H9 (cell line): ENCODE results near the gene MAP2K7. TPM values are rescaled to one million over a fixed set of nuclear protein-coding genes. Genes with fewer than 3 reads are reported as not detected.

Experiments
- DNase-seq: peaks from one replicate; pipeline ENCODE4 v3.0.0-alpha.2; 2017
- H2AFZ ChIP-seq: one replicate; pipeline ENCODE4 v1.6.1; 2013; ENCODE audit warnings: mild to moderate bottlenecking, low read length, control low read depth, moderate library complexity
- H2AK5ac ChIP-seq: 2 replicates; pipeline ENCODE4 v1.6.1; 2013; ENCODE audit warnings: low read length, control low read depth, mixed read lengths; ENCODE audit not compliant: insufficient read length
- H2BK120ac ChIP-seq: one replicate; pipeline ENCODE4 v1.6.1; 2013; ENCODE audit warnings: low read depth, mild to moderate bottlenecking, low read length, control low read depth, inconsistent platforms; ENCODE audit not compliant: poor library complexity, severe bottlenecking
- H2BK12ac ChIP-seq: 2 replicates; pipeline ENCODE4 v1.6.1; 2013; ENCODE audit warnings: low read length, control low read depth, mixed read lengths, low read depth; ENCODE audit not compliant: insufficient read length
- H2BK15ac ChIP-seq: 2 replicates; pipeline ENCODE4 v1.6.1; 2013; ENCODE audit warnings: low read depth, low read length, control low read depth
- H2BK20ac ChIP-seq: one replicate; pipeline ENCODE4 v1.6.1; 2013; ENCODE audit warnings: low read depth, mild to moderate bottlenecking, low read length, control low read depth, inconsistent platforms; ENCODE audit not compliant: poor library complexity, severe bottlenecking
- H2BK5ac ChIP-seq: 2 replicates; pipeline ENCODE4 v1.6.1; 2013; ENCODE audit warnings: low read length, control low read depth, mixed read lengths; ENCODE audit not compliant: insufficient read length
- H3K14ac ChIP-seq: 2 replicates; pipeline ENCODE4 v1.6.1; 2013; ENCODE audit warnings: low read length, control low read depth; ENCODE audit not compliant: insufficient read depth
- H3K18ac ChIP-seq: 2 replicates; pipeline ENCODE4 v1.6.1; 2013; ENCODE audit warnings: low read depth, mild to moderate bottlenecking, mixed read lengths, low read length, control low read depth; ENCODE audit not compliant: insufficient read length
- H3K23ac ChIP-seq: 2 replicates; pipeline ENCODE4 v1.6.1; 2013; ENCODE audit warnings: low read length, control low read depth, mixed read lengths, low read depth; ENCODE audit not compliant: insufficient read length
- H3K23me2 ChIP-seq: 2 replicates; pipeline ENCODE4 v1.6.1; 2013; ENCODE audit warnings: low read depth, mild to moderate bottlenecking, mixed read lengths, low read length, control low read depth; ENCODE audit not compliant: insufficient read length, poor library complexity, severe bottlenecking
- H3K27ac ChIP-seq: 2 replicates; pipeline ENCODE4 v1.5.1; 2013; ENCODE audit warnings: low read length, control low read depth, mixed read lengths, low read depth; ENCODE audit not compliant: insufficient read length
- H3K27me3 ChIP-seq: 2 replicates; pipeline ENCODE4 v1.6.1; 2013; ENCODE audit warnings: low read length, control low read depth, inconsistent platforms; ENCODE audit not compliant: insufficient read depth
- H3K4ac ChIP-seq: 2 replicates; pipeline ENCODE4 v1.6.1; 2013; ENCODE audit warnings: low read depth, mild to moderate bottlenecking, control low read depth, inconsistent platforms, low read length, moderate library complexity
- H3K4me1 ChIP-seq: 2 replicates; pipeline ENCODE4 v1.6.1; 2013; ENCODE audit warnings: low read length, control low read depth, inconsistent platforms; ENCODE audit not compliant: insufficient read depth
- H3K4me2 ChIP-seq: 2 replicates; pipeline ENCODE4 v1.6.1; 2013; ENCODE audit warnings: low read length, control low read depth, mixed read lengths; ENCODE audit not compliant: insufficient read length, insufficient read depth
- H3K56ac ChIP-seq: 2 replicates; pipeline ENCODE4 v1.6.1; 2013; ENCODE audit warnings: low read depth, mild to moderate bottlenecking, mixed read lengths, low read length, control low read depth; ENCODE audit not compliant: insufficient read length
- H3K79me1 ChIP-seq: 2 replicates; pipeline ENCODE4 v1.6.1; 2013; ENCODE audit warnings: low read depth, mild to moderate bottlenecking, moderate library complexity, low read length, control low read depth, inconsistent platforms; ENCODE audit not compliant: insufficient read depth, poor library complexity, severe bottlenecking
- H3K79me2 ChIP-seq: 2 replicates; pipeline ENCODE4 v1.6.1; 2013; ENCODE audit warnings: low read length, control low read depth, inconsistent platforms; ENCODE audit not compliant: insufficient read depth
- H3K9ac ChIP-seq: 2 replicates; pipeline ENCODE4 v1.6.1; 2013; ENCODE audit warnings: low read length, control low read depth, mixed read lengths; ENCODE audit not compliant: insufficient read length; ENCODE audit errors: extremely low read depth
- H3K9me3 ChIP-seq: one replicate; pipeline ENCODE4 v1.6.1; 2013; ENCODE audit warnings: low read depth, low read length, inconsistent platforms; ENCODE audit not compliant: control insufficient read depth
- H3T11ph ChIP-seq: one replicate; pipeline ENCODE4 v1.6.1; 2013; ENCODE audit warnings: mild to moderate bottlenecking, low read length, control low read depth, inconsistent platforms
- H4K20me1 ChIP-seq: one replicate; pipeline ENCODE4 v1.6.1; 2013; ENCODE audit not compliant: control insufficient read depth, insufficient read length, insufficient read depth
- H4K5ac ChIP-seq: 2 replicates; pipeline ENCODE4 v1.6.1; 2013; ENCODE audit warnings: low read depth, mild to moderate bottlenecking, mixed read lengths, low read length, control low read depth; ENCODE audit not compliant: insufficient read length
- H4K8ac ChIP-seq: replicated peaks from 2 replicates; pipeline ENCODE4 v1.6.1; 2013; ENCODE audit warnings: low read length, control low read depth, mixed read lengths, low read depth; ENCODE audit not compliant: insufficient read length
- H4K91ac ChIP-seq: 2 replicates; pipeline ENCODE4 v1.6.1; 2013; ENCODE audit warnings: low read depth, mild to moderate bottlenecking, moderate library complexity, mixed read lengths, low read length, control low read depth; ENCODE audit not compliant: insufficient read length
- H3K27ac Mint-ChIP-seq, 3 experiments: 2 replicates in 2 of 3; 3 replicates in 1 of 3; pipeline ENCODE4 v1.8.0; 2020 to 2021; ENCODE audit warnings: mixed read lengths in 3 of 3, mild to moderate bottlenecking in 1 of 3, moderate library complexity in 1 of 3
- H3K27me3 Mint-ChIP-seq: 2 replicates; pipeline ENCODE4 v1.8.0; 2021; ENCODE audit warnings: low read depth, mild to moderate bottlenecking, moderate library complexity, mixed read lengths
- H3K36me3 Mint-ChIP-seq, 3 experiments: 2 replicates in 2 of 3; 3 replicates in 1 of 3; pipeline ENCODE4 v1.8.0; 2020 to 2021; ENCODE audit warnings: low read depth in 3 of 3, mixed read lengths in 3 of 3; ENCODE audit not compliant: insufficient read depth in 1 of 3
- H3K4me1 Mint-ChIP-seq, 2 experiments: 2 replicates each; pipeline ENCODE4 v1.8.0; 2020; ENCODE audit warnings: mixed read lengths in 2 of 2
- H3K4me3 Mint-ChIP-seq, 2 experiments: 2 replicates in 1 of 2; 3 replicates in 1 of 2; pipeline ENCODE4 v1.8.0; 2020 to 2021; ENCODE audit warnings: mild to moderate bottlenecking in 2 of 2, mixed read lengths in 2 of 2, moderate library complexity in 1 of 2
- H3K9me3 Mint-ChIP-seq, 2 experiments: 2 replicates in 1 of 2; 3 replicates in 1 of 2; pipeline ENCODE4 v1.8.0; 2020; ENCODE audit warnings: mild to moderate bottlenecking in 2 of 2, mixed read lengths in 2 of 2, moderate library complexity in 1 of 2
- WGBS: extraction: QIAGEN DNeasy Blood & Tissue Kit; methylation state at CpG from one replicate; pipeline ENCODE4 v1.1.7; 2013; ENCODE audit warnings: missing lambda C conversion rate, low lambda C conversion rate, mixed read lengths; ENCODE audit not compliant: insufficient read length; ENCODE audit errors: extremely low coverage; 5-methylcytosine and 5-hydroxymethylcytosine counted together
- total RNA-seq: library from RNA; stranded (reverse); gene quantifications from 2 replicates; pipeline ENCODE4 v1.2.1, GENCODE V29; 2021
- TF ChIP-seq, protein P1 (sequence below): fragments of 200-600 bp; sonication (generic); conservative IDR thresholded peaks from 3 replicates; pipeline ENCODE4 v1.8.0; 2021; ENCODE audit warnings: antibody characterized with exemption, mild to moderate bottlenecking

MAP2K7 gene
- total RNA-seq, 1 experiment from 2014 or later = 48.1 TPM

DNA sequence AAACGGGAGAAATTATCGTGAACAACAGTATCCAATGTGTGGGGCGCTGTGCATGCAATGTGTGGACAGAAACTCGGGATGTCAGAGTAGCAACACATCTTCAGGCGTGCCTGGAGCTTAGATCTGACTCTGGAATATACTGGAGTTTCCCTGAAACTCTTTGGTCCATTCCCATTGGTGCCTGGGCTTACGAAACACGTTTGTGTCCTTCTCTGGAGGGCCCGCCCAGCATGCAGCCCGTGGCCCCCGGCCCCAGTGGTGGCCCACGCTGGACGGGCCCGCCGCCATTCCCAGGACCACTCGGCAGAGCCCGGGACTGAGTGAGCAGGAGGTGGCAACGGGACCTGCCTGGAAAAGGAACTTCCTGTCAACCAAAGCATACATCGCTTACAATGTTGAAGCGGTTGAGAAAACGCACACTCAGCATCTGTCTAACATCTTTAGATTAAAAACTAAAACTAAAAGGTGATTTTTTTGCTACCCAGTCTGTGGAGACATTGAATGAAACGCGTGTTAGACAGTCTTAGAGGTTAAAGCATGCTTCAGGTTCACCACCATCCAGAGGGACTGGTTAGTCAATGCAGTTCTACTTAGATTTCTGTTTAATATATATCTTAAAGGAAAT is 59.1 kb downstream of the MAP2K7 start:
- no peaks in the 10 kb centered on the region for H4K20me1 ChIP-seq
- no CpG with 5 or more reads among the region's 22 CpGs for WGBS
- H3K4ac ChIP-seq = no peak overlapping the region
- Mint-ChIP-seq H3K4me1 (peaks cover 0 to 2% of the 10 kb centered on the region in 2 experiments; a peak in 1 of 4 replicates), H3K27me3 (no peaks in the 10 kb centered on the region), H3K36me3 (peaks cover 30 to 69% (median 64%) of the 10 kb centered on the region in 3 experiments), H3K27ac (no peak overlapping the region), H3K4me3 (no peak overlapping the region), H3K9me3 (no peaks in the 10 kb centered on the region; a peak in 1 of 5 replicates)
- H2AK5ac ChIP-seq = no peak overlapping the region
- H3K79me2 ChIP-seq = no peaks in the 10 kb centered on the region
- TF ChIP-seq, protein P1, sequence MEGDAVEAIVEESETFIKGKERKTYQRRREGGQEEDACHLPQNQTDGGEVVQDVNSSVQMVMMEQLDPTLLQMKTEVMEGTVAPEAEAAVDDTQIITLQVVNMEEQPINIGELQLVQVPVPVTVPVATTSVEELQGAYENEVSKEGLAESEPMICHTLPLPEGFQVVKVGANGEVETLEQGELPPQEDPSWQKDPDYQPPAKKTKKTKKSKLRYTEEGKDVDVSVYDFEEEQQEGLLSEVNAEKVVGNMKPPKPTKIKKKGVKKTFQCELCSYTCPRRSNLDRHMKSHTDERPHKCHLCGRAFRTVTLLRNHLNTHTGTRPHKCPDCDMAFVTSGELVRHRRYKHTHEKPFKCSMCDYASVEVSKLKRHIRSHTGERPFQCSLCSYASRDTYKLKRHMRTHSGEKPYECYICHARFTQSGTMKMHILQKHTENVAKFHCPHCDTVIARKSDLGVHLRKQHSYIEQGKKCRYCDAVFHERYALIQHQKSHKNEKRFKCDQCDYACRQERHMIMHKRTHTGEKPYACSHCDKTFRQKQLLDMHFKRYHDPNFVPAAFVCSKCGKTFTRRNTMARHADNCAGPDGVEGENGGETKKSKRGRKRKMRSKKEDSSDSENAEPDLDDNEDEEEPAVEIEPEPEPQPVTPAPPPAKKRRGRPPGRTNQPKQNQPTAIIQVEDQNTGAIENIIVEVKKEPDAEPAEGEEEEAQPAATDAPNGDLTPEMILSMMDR = no peak
- H3K27ac ChIP-seq = no peak overlapping the region
- no peak overlapping the region for H4K5ac ChIP-seq
- DNase-seq = no peak
- H2BK5ac ChIP-seq = no peak overlapping the region
- no peak overlapping the region for H2BK120ac ChIP-seq
- H3K23ac ChIP-seq = no peak overlapping the region
- H3K79me1 ChIP-seq = no peaks in the 10 kb centered on the region
- no peak overlapping the region for H4K8ac ChIP-seq
- H3K56ac ChIP-seq = no peak overlapping the region
- no peaks in the 10 kb centered on the region for H3K4me1 ChIP-seq
- H3K9ac ChIP-seq = no peak overlapping the region
- no peak overlapping the region for H3T11ph ChIP-seq
- no peaks in the 10 kb centered on the region for H3K23me2 ChIP-seq
- no peak overlapping the region for H3K4me2 ChIP-seq
- no peak overlapping the region for H4K91ac ChIP-seq
- H3K9me3 ChIP-seq = no peaks in the 10 kb centered on the region
- H3K14ac ChIP-seq = no peak overlapping the region
- no peak overlapping the region for H3K18ac ChIP-seq
- H3K27me3 ChIP-seq = no peaks in the 10 kb centered on the region
- no peak overlapping the region for H2BK15ac ChIP-seq
- H2BK12ac ChIP-seq = no peak overlapping the region
- H2AFZ ChIP-seq = no peak overlapping the region
- H2BK20ac ChIP-seq = no peak overlapping the region
